HEK293T (cell line): Measurements from ENCODE around the gene C5AR1.
"Not testable (repeated sequence)": the region's sequence is repeated elsewhere in the genome, so short reads cannot be mapped to it uniquely, and the experiment has no call there.

Source experiments
- FOXA1 ChIP-seq: fragments of 450-650 bp; IDR thresholded peaks from 2 replicates; pipeline ENCODE4 v1.6.1; 2016; ENCODE audit warnings: mild to moderate bottlenecking
- SUZ12 ChIP-seq: fragments of 450-650 bp; IDR thresholded peaks from 2 replicates; pipeline ENCODE4 v1.6.1; 2016; ENCODE audit warnings: mild to moderate bottlenecking

GRCh38 chr19:47261946-47262793 lies 47.5 kb upstream of the C5AR1 start:
- not testable (repeated sequence) for TF ChIP-seq FOXA1, SUZ12
